Measurements from ENCODE around the gene CES3. TPM values are rescaled to one million over a fixed set of nuclear protein-coding genes. Genes with fewer than 3 reads are reported as not detected.
A peak's percentile ranks its signal among the peaks of the same experiment; 100 is the strongest.

The CES3 gene, protein sequence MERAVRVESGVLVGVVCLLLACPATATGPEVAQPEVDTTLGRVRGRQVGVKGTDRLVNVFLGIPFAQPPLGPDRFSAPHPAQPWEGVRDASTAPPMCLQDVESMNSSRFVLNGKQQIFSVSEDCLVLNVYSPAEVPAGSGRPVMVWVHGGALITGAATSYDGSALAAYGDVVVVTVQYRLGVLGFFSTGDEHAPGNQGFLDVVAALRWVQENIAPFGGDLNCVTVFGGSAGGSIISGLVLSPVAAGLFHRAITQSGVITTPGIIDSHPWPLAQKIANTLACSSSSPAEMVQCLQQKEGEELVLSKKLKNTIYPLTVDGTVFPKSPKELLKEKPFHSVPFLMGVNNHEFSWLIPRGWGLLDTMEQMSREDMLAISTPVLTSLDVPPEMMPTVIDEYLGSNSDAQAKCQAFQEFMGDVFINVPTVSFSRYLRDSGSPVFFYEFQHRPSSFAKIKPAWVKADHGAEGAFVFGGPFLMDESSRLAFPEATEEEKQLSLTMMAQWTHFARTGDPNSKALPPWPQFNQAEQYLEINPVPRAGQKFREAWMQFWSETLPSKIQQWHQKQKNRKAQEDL
- 0.87 TPM for polyA plus RNA-seq (2012; ENCODE audit: missing spikeins)

DNA sequence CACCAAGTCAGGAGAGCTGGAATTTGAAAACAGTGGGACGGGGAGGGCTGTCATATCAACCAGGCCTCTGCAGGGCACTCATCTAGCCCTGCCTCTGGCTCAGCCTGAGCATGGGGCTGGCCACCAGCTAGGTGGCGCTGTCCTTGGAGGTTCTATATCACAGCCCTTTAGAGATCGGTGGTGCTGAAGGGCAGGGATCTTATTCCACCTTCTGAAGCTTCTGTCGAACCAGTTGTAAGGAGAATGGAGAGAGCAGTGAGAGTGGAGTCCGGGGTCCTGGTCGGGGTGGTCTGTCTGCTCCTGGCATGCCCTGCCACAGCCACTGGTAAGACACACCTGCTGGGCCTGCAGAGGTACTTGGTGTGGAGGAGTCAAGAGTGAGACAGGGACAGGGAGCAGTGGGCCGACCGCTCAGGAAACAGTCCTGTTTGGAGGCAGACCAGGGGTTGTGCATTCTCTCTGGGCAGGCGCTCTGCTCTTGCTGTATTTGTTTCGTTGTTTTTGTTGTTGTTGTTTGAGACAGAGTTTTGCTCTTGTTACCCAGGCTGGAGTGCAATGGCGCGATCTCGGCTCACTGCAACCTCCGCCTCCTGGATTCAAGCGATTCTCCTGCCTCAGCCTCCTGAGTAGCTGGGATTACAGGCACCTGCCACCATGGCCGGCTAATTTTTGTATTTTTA is at the start of gene CES3:
TSS of gene CES3 (plus strand) at position 202 of the 680 bp plus-strand sequence. CDS start at position 244, 42 bp downstream.
- no peak for TF ChIP-seq POLR2AphosphoS5 (IDR thresholded peaks at IDR 0.05; ENCODE audit: low read depth, low read length)
- no peak for TF ChIP-seq TAF1 (IDR thresholded peaks at IDR 0.05; ENCODE audit: borderline replicate concordance, low read depth, low read length)
- no peak for TF ChIP-seq POLR2A (IDR thresholded peaks at IDR 0.05; ENCODE audit: low read depth, low read length)
- FAIRE-seq (peak; percentile 79), DNase-seq (ENCODE audit: insufficient read length) (peak; percentile 47)

DNA sequence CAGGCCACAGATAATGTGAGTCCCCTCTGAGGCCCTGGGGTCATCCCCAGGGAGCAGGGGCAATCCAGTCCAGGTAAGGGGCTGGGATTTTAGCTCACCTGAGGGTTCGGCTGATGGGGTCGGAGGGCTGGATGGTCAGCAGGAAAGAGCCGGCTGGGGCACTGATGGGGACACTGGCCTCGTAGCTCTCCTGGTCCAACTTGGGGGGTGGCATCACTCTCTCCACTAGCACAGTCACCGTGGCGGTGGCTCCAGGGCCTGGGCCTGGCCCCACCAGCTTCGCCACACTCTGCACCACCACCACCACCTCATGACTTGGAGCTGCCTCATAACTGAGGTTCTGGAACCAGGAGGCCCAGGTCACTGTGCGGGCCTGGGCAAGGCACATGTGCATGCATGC is 49.3 kb upstream of the CES3 start:
- no peak for FAIRE-seq
- TF ChIP-seq TAF1 (IDR thresholded peaks at IDR 0.05; ENCODE audit: borderline replicate concordance, low read depth, low read length) (no peak), POLR2A (IDR thresholded peaks at IDR 0.05; ENCODE audit: low read depth, low read length) (no peak), POLR2AphosphoS5 (IDR thresholded peaks at IDR 0.05; ENCODE audit: low read depth, low read length) (no peak)
- no peak for DNase-seq (ENCODE audit: insufficient read length)

DNA sequence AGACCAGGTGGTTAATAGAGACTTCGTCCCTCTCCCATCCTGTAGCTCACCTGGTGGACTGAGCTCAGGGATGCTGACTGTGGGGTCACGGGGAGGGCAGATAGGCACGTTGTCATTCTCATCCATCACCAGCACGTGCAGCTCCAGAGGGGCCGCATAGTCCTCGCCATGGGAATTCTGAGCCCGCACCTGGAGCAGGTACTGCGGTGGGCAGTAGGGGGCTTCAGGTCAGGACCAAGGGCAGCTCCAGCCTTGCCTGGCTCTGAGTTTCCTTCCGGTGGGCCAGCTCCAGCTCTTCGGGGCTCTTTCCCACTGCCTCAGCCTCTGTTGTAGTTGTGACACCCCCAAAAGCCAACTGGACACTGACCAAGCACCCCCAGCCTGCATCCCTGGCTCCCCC is 48.0 kb upstream of the CES3 start:
- FAIRE-seq, result no peak
- no peak for TF ChIP-seq POLR2AphosphoS5 (IDR thresholded peaks at IDR 0.05; ENCODE audit: low read depth, low read length)
- no peak for TF ChIP-seq TAF1 (IDR thresholded peaks at IDR 0.05; ENCODE audit: borderline replicate concordance, low read depth, low read length)
- TF ChIP-seq POLR2A (IDR thresholded peaks at IDR 0.05; ENCODE audit: low read depth, low read length), result no peak
- no peak for DNase-seq (ENCODE audit: insufficient read length)

DNA sequence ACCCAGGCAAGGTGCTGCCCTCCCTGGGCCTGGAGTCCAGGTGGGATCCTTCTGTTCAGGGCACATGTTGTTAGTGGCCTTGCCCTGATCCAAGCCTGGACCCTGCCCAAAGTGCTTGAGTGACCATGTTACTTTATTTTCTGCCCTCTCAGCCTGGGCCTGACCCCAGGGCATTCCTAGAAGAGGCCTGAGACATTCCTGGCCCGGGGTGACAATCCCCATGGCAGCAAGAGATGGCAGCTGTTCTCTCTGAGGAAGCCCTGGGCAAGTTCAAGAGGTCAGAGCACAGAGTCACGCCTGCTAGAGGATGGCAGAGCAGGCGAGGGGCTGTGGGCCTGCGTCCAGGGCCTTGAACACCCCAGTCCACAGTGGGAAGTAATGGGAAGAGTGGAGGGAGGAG is 47.4 kb upstream of the CES3 start:
- DNase-seq (ENCODE audit: insufficient read length) (no peak), FAIRE-seq (no peak)
- TF ChIP-seq TAF1 (IDR thresholded peaks at IDR 0.05; ENCODE audit: borderline replicate concordance, low read depth, low read length), result no peak
- TF ChIP-seq POLR2AphosphoS5 (IDR thresholded peaks at IDR 0.05; ENCODE audit: low read depth, low read length), result no peak
- no peak for TF ChIP-seq POLR2A (IDR thresholded peaks at IDR 0.05; ENCODE audit: low read depth, low read length)

DNA sequence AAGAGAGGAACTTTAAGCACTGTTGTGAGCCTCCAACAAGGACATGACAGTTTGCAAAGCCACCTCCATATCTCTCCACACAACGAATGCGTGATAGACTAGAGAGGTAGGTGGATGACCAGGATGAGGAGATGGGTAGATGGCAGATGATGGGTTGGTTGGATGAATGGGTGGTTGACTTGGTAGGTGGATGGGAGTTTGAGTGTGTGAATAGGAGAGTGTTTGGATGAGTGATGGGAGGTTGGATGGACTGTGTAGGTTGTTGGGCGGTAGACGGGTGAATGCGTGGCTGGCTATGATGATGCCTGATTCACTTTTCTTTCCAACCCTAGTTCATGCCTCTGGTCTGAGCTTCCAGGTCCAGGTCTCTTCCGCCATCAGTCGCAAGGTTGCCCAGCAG is 46.5 kb upstream of the CES3 start:
- TF ChIP-seq POLR2A (IDR thresholded peaks at IDR 0.05; ENCODE audit: low read depth, low read length), result no peak
- TF ChIP-seq POLR2AphosphoS5 (IDR thresholded peaks at IDR 0.05; ENCODE audit: low read depth, low read length), result no peak
- TF ChIP-seq TAF1 (IDR thresholded peaks at IDR 0.05; ENCODE audit: borderline replicate concordance, low read depth, low read length), result no peak
- FAIRE-seq (no peak), DNase-seq (ENCODE audit: insufficient read length) (no peak)

DNA sequence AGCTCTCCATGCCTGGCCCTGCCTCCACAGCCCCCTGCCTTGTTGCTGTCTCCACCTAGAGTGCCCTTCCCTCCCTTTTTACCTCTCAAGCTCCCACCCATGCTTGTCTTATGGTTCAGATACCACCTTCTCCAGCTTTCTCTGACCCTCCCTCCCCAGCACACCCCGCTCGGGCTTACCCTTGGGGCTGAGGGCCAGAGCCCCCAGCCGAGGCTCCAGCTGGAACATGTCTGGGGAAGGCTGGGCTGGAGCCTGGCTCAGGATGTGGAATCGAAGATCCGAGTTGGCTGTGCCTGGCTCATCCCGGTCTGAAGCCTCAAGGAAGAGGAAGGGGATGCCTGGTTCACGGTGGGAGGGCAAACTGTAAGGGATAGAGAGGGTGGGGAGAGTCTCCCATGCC is 46.0 kb upstream of the CES3 start:
- FAIRE-seq (no peak), DNase-seq (ENCODE audit: insufficient read length) (no peak)
- TF ChIP-seq TAF1 (IDR thresholded peaks at IDR 0.05; ENCODE audit: borderline replicate concordance, low read depth, low read length) (no peak), POLR2A (IDR thresholded peaks at IDR 0.05; ENCODE audit: low read depth, low read length) (no peak), POLR2AphosphoS5 (IDR thresholded peaks at IDR 0.05; ENCODE audit: low read depth, low read length) (no peak)

DNA sequence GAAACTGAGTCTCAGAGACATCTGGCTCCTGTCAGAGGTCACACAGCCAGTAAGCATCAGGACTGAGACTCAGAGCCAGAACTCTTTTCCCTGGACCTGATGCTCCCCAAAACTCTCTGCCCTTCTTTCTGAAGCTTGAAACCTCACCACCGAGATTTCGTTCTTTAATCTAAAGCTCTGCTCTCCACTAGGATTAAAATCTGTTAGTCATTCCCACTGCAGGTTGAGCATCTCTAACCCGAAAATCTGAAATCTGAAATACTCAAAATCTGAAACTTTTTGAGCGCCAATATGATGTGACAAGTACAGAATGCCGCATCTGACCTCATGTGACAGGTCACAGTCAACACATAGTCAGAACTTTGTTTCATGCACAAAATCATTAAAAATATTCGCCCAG is 44.5 kb upstream of the CES3 start:
- TF ChIP-seq POLR2A (IDR thresholded peaks at IDR 0.05; ENCODE audit: low read depth, low read length), result no peak
- TF ChIP-seq POLR2AphosphoS5 (IDR thresholded peaks at IDR 0.05; ENCODE audit: low read depth, low read length), result no peak
- TF ChIP-seq TAF1 (IDR thresholded peaks at IDR 0.05; ENCODE audit: borderline replicate concordance, low read depth, low read length), result no peak
- no peak for FAIRE-seq

DNA sequence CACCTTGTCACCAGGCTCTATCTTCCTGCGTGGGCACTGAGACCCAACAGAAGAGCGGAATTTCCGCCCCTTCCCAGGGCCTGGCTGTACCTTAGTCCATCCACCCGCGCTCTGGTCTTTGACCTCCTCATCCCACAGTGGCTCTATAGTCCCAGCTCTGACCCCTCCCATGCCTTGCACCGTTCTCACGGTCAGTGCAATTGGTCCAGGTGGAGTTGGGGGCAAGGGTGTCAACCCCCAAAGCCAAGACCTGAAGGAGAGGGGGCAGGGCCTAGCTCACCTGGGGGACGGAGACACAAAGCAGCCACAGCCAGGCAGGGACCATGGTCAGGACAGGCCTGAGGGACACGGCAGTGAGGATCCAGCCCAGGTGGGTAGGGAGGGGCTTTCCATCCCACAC is 43.3 kb upstream of the CES3 start:
- no peak for FAIRE-seq
- DNase-seq (ENCODE audit: insufficient read length), result no peak
- TF ChIP-seq TAF1 (IDR thresholded peaks at IDR 0.05; ENCODE audit: borderline replicate concordance, low read depth, low read length) (no peak), POLR2A (IDR thresholded peaks at IDR 0.05; ENCODE audit: low read depth, low read length) (no peak), POLR2AphosphoS5 (IDR thresholded peaks at IDR 0.05; ENCODE audit: low read depth, low read length) (no peak)

More for the DNA sequence above, 44.5 kb upstream of the CES3 start:
- no peak for DNase-seq (ENCODE audit: insufficient read length)

DNA sequence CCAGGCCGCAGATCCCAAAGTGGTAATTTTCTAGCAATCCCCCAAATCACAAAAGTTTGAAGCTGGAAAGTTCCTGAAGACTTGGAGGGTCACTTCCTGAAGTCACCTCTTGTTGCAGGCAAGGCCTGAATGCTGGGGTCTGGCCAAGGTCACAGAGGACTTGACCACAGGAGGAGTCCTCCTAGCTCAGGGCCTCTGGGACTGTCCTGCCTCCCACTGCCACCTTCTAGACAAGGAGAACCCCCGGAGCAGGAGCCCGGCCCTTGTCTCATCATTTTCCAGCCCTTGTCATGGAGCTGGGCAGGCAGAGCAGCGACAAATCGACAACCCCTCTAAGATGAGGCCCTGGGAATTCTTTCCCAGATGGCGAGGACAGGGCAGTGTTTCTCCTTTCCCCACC is 42.7 kb upstream of the CES3 start:
- DNase-seq (ENCODE audit: insufficient read length), result no peak
- TF ChIP-seq POLR2A (IDR thresholded peaks at IDR 0.05; ENCODE audit: low read depth, low read length), result no peak
- no peak for TF ChIP-seq POLR2AphosphoS5 (IDR thresholded peaks at IDR 0.05; ENCODE audit: low read depth, low read length)
- FAIRE-seq, result no peak

DNA sequence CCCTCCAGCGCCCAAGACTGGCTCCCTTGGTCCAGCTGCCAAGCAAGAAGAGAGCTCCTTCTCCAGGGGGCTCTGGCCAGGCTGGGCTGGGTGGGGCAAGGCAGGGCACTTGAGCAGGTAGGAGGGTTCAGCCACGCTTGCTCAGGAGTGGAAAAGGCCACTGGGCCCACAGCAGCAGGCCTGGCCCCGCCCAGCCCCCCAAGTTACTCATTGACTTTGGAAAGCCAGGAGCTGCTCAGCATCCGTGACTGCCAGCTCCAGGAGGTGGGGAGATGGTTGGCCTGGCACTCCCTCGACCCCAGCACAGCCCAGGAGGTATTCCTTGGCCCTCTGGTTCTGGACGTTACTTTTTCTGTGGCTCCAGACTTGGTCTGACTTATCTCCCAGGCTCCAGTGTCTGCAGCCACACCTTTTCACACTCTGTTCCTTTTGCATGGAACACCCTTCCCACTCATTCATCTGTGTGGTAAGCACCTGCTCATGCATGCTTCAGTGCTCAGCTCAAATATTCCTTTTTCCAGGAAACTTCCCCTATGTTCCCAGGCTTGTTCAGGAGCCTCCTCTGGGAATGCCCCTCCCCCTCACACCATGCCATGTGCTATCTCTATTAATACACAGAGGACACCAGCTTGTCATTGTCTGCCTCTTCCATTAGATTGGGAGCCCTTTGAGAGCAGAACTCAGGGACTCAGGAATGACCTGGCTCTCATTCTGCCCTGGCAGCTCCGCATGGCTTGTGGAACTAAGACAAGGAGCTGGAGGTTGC is 42.1 kb upstream of the CES3 start, which contains the start of gene CDH16:
TSS of gene CDH16 (minus strand) at position 83 of the 766 bp plus-strand sequence. CDS start 820 bp downstream, outside the sequence.
- FAIRE-seq (no peak), DNase-seq (ENCODE audit: insufficient read length) (no peak)
- TF ChIP-seq TAF1 (IDR thresholded peaks at IDR 0.05; ENCODE audit: borderline replicate concordance, low read depth, low read length), result no peak
- TF ChIP-seq POLR2A (IDR thresholded peaks at IDR 0.05; ENCODE audit: low read depth, low read length), result no peak
- no peak for TF ChIP-seq POLR2AphosphoS5 (IDR thresholded peaks at IDR 0.05; ENCODE audit: low read depth, low read length)
